GM12878 (cell line): ENCODE results near the gene GALNT9. TPM values are rescaled to one million over a fixed set of nuclear protein-coding genes. Genes with fewer than 3 reads are reported as not detected.

ENCODE experiments used
- ATAC-seq: fragments of 200-7000 bp; cut with Tn5 transposase; 3 replicates; pipeline ENCODE4 v1.9.1; 2020; ENCODE audit warnings: mild to moderate bottlenecking, moderate library complexity
- BruUV-seq: library from RNA; stranded (reverse); fragments of 400-500 nt; replicated peaks from 2 replicates; lab custom pipeline; 2021; lab: Mats Ljungman, UMichigan
- CTCF ChIA-PET: fragments of 300-600 bp; sonication (Branson Sonifier 250); formaldehyde crosslinking; extraction: SDS; loops from one replicate; lab custom pipeline; 2021; ENCODE audit warnings: inconsistent platforms; lab: Yijun Ruan, JAX
- POLR2A ChIA-PET: fragments of 350-600 bp; formaldehyde crosslinking; extraction: SDS; loops from one replicate; lab custom pipeline; 2021; ENCODE audit warnings: inconsistent platforms; lab: Charles Lee
- RAD21 ChIA-PET: fragments of 300-600 bp; sonication (Branson Sonifier 250); formaldehyde crosslinking; loops from one replicate; lab custom pipeline; 2023; ENCODE audit warnings: antibody characterized with exemption; ENCODE audit not compliant: unreplicated experiment; lab: Charles Lee
- SMC1A ChIA-PET: fragments of 300-600 bp; sonication (Branson Sonifier 250); formaldehyde crosslinking; loops from one replicate; lab custom pipeline; 2023; ENCODE audit not compliant: unreplicated experiment, uncharacterized antibody; lab: Charles Lee
- DNase-seq: peaks from one replicate; pipeline ENCODE4 v3.0.0-alpha.2; 2011; ENCODE audit warnings: low read depth, low spot score
- FAIRE-seq: peaks from 3 replicates; lab custom pipeline; 2011; peaks lifted over from hg19 to GRCh38; lab: Jason Lieb, UNC
- H2AFZ ChIP-seq: 2 replicates; pipeline ENCODE4 v1.6.0; 2011; ENCODE audit warnings: low read depth, low read length, control low read depth; ENCODE audit not compliant: control insufficient read depth
- H3K27ac ChIP-seq: 2 replicates; pipeline ENCODE4 v1.5.1; 2011; ENCODE audit warnings: control low read depth; ENCODE audit not compliant: control insufficient read depth, insufficient read depth
- H3K27me3 ChIP-seq, 2 experiments: replicated peaks in 1 of 2; 2 replicates each; pipeline versions ENCODE4 v1.6.0 to v1.6.1; 2011; ENCODE audit warnings: low read length in 1 of 2; ENCODE audit not compliant: control insufficient read depth in 2 of 2, insufficient read depth in 2 of 2
- H3K36me3 ChIP-seq, 2 experiments: 2 replicates each; pipeline ENCODE4 v1.5.1; 2011; ENCODE audit warnings: low read length in 1 of 2; ENCODE audit not compliant: control insufficient read depth in 2 of 2, insufficient read depth in 2 of 2
- H3K4me1 ChIP-seq: 2 replicates; pipeline ENCODE4 v1.6.1; 2011; ENCODE audit warnings: mild to moderate bottlenecking, low read length, moderate library complexity, mixed read lengths; ENCODE audit not compliant: control insufficient read depth, insufficient read depth
- H3K4me2 ChIP-seq: 2 replicates; pipeline ENCODE4 v1.6.0; 2011; ENCODE audit warnings: control low read depth; ENCODE audit not compliant: control insufficient read depth, insufficient read depth
- H3K4me3 ChIP-seq: fragments of 200-600 bp; sonication (generic); 2 replicates; pipeline ENCODE4 v1.5.1; 2016
- H3K79me2 ChIP-seq: 2 replicates; pipeline ENCODE4 v1.6.0; 2011; ENCODE audit warnings: low read length; ENCODE audit not compliant: control insufficient read depth, insufficient read depth
- H3K9ac ChIP-seq: 2 replicates; pipeline ENCODE4 v1.8.0; 2011; ENCODE audit warnings: low read length, control low read depth, mixed read lengths; ENCODE audit not compliant: control insufficient read depth, insufficient read depth
- H3K9me3 ChIP-seq: replicated peaks from 3 replicates; pipeline ENCODE4 v1.5.1; 2011; ENCODE audit warnings: mild to moderate bottlenecking, low read length; ENCODE audit not compliant: control insufficient read depth, insufficient read depth
- H4K20me1 ChIP-seq: 2 replicates; pipeline ENCODE4 v1.6.0; 2011; ENCODE audit not compliant: control insufficient read depth, insufficient read depth
- ASH2L ChIP-seq: fragments of 300-600, 200-600 bp; sonication (generic); IDR thresholded peaks from 2 replicates; pipeline ENCODE4 v1.6.1; 2017; ENCODE audit warnings: low read depth, mild to moderate bottlenecking, borderline replicate concordance
- E2F8 ChIP-seq: fragments of 450-650 bp; IDR thresholded peaks from 2 replicates; pipeline ENCODE4 v1.6.1; 2018; ENCODE audit warnings: mild to moderate bottlenecking, low read depth, moderate library complexity; ENCODE audit not compliant: partially characterized antibody
- EP300 ChIP-seq, 2 experiments: fragments of 150-350 bp in 1 of 2; IDR thresholded peaks; 2 replicates each; pipeline ENCODE4 v1.6.1; 2011 to 2012; ENCODE audit warnings: low read depth in 2 of 2, low read length in 2 of 2, borderline replicate concordance in 1 of 2, improper control_type of control experiment in 1 of 2, inconsistent platforms in 1 of 2; ENCODE audit not compliant: control insufficient read depth in 1 of 2
- HCFC1 ChIP-seq: fragments of 150-350 bp; IDR thresholded peaks from 2 replicates; pipeline ENCODE4 v1.6.1; 2014; ENCODE audit warnings: low read length
- JUNB ChIP-seq: IDR thresholded peaks from 2 replicates; pipeline ENCODE4 v1.6.1; 2016; ENCODE audit warnings: antibody characterized with exemption, mild to moderate bottlenecking
- JUND ChIP-seq: IDR thresholded peaks from 2 replicates; pipeline ENCODE4 v1.6.1; 2012; ENCODE audit warnings: low read depth, mild to moderate bottlenecking, low read length, improper control_type of control experiment, moderate library complexity
- NFXL1 ChIP-seq: fragments of 450-650 bp; IDR thresholded peaks from 2 replicates; pipeline ENCODE4 v1.6.1; 2017; ENCODE audit warnings: antibody characterized with exemption, mild to moderate bottlenecking, borderline replicate concordance
- NFYA ChIP-seq: IDR thresholded peaks from 2 replicates; pipeline ENCODE4 v1.6.1; 2011; ENCODE audit warnings: low read depth, mild to moderate bottlenecking, low read length, improper control_type of control experiment, borderline replicate concordance
- NFYB ChIP-seq: IDR thresholded peaks from 2 replicates; pipeline ENCODE4 v1.6.1; 2011; ENCODE audit warnings: low read depth, mild to moderate bottlenecking, low read length, improper control_type of control experiment, moderate library complexity; ENCODE audit not compliant: insufficient read depth
- PRDM15 ChIP-seq: fragments of 450-650 bp; formaldehyde crosslinking; IDR thresholded peaks from 2 replicates; pipeline ENCODE4 v1.4.0; 2020; ENCODE audit warnings: mild to moderate bottlenecking, moderate library complexity
- SKIL ChIP-seq: fragments of 450-650 bp; IDR thresholded peaks from 2 replicates; pipeline ENCODE4 v1.6.1; 2017; ENCODE audit warnings: mild to moderate bottlenecking, low read depth, inconsistent platforms; ENCODE audit not compliant: poor library complexity, severe bottlenecking
- SMC3 ChIP-seq: IDR thresholded peaks from 2 replicates; pipeline ENCODE4 v1.6.1; 2011; ENCODE audit warnings: low read length, improper control_type of control experiment, borderline replicate concordance
- SUZ12 ChIP-seq: fragments of 200-600 bp; sonication (generic); IDR thresholded peaks from one replicate; pipeline ENCODE4 v1.6.1; 2018; ENCODE audit warnings: antibody characterized with exemption, mild to moderate bottlenecking; ENCODE audit not compliant: unreplicated experiment
- TBL1XR1 ChIP-seq: IDR thresholded peaks from 2 replicates; pipeline ENCODE4 v1.6.1; 2012; ENCODE audit warnings: low read depth, low read length, improper control_type of control experiment
- USF2 ChIP-seq: IDR thresholded peaks from 2 replicates; pipeline ENCODE4 v1.6.1; 2011; ENCODE audit warnings: low read depth, low read length, improper control_type of control experiment, borderline replicate concordance
- WGBS: methylation state at CpG from one replicate; pipeline ENCODE4 v1.1.6; 2016; ENCODE audit warnings: low lambda C conversion rate; ENCODE audit not compliant: insufficient replicate concordance, insufficient coverage; ENCODE audit errors: missing lambda C conversion rate; 5-methylcytosine and 5-hydroxymethylcytosine counted together
- in situ Hi-C: fragments of 300-500 bp; cut with MboI; formaldehyde crosslinking; loops from 9 replicates; pipeline ENCODE4 v1.14.3; 2018; ENCODE audit warnings: mixed read lengths
- intact Hi-C: fragments of 100-400 bp; cut with micrococcal nuclease; formaldehyde crosslinking; loops from one replicate; pipeline ENCODE4 v1.14.2; 2022; ENCODE audit not compliant: unreplicated experiment
- polyA plus RNA-seq, 11 experiments: library from polyadenylated mRNA; depleted of rRNA in 4 of 11; unstranded in 6 of 11; stranded (reverse) in 5 of 11; fragments of >200 nt; fragmentation: Nextera tagmentation in 4 of 11; fragmentation: Illumina TruSeq in 1 of 11; extraction: Ambion mirVana in 4 of 11; extraction: Trizol in 1 of 11; gene quantifications; 1 replicate in 1 of 11; 2 replicates in 10 of 11; pipeline versions ENCODE4 v1.2.1 to v1.2.3, GENCODE V29; 2011 to 2016; ENCODE audit warnings: inconsistent platforms in 2 of 11, missing spikeins in 2 of 11, low read depth in 1 of 11
- total RNA-seq, 4 experiments: library from RNA; depleted of rRNA in 3 of 4; stranded (reverse); fragments of >200 nt in 3 of 4; fragmentation: Illumina TruSeq in 1 of 4; extraction: Trizol in 1 of 4; gene quantifications; 2 replicates each; pipeline versions ENCODE4 v1.2.1 to v1.2.3, GENCODE V29; 2013 to 2021

Gene GALNT9
- total and polyA plus RNA-seq, 10 of the 15 experiments (the other 5 are each of a cell fraction or from before 2014, with no cell fraction given), result 0.04 TPM; not detected in 9

GRCh38 chr12:132222808-132223173 is 106.6 kb downstream of the GALNT9 start:
- no TSS peak for BruUV-seq
- Histone ChIP-seq H2AFZ (no peak overlapping the region), H3K9ac (no peak overlapping the region), H3K79me2 (no peaks in the 10 kb centered on the region), H3K27me3 (no peaks in the 10 kb centered on the region), H4K20me1 (no peaks in the 10 kb centered on the region), H3K4me1 (no peaks in the 10 kb centered on the region), H3K36me3 (no peaks in the 10 kb centered on the region), H3K27ac (no peak overlapping the region), H3K4me3 (no peak overlapping the region), H3K4me2 (no peak overlapping the region), H3K9me3 (no peaks in the 10 kb centered on the region; the same call in 1 of the 3 replicates)
- POLR2A ChIA-PET, result no interaction called here
- DNase-seq, result no peak
- WGBS, result 11% methylated on average over 3 of the region's 6 CpGs
- in situ Hi-C loops (no loop called here), intact Hi-C loops (no loop called here)
- CTCF ChIA-PET, result no interaction called here
- ATAC-seq, result no peak
- SMC1A ChIA-PET, result no interaction called here
- RAD21 ChIA-PET, result no interaction called here
- no peak for FAIRE-seq
- no peak for TF ChIP-seq HCFC1
- no peak for TF ChIP-seq TBL1XR1
- no peak for TF ChIP-seq USF2
- TF ChIP-seq SMC3, result no peak
- no peak for TF ChIP-seq SUZ12
- TF ChIP-seq E2F8, result no peak
- no peak for TF ChIP-seq JUNB
- no peak for TF ChIP-seq NFXL1
- TF ChIP-seq NFYA, result no peak
- no peak for TF ChIP-seq NFYB
- no peak for TF ChIP-seq PRDM15 (CRISPR knock-in tag)
- no peak for TF ChIP-seq EP300 (IDR thresholded peaks at IDR 0.05; ENCODE audit: borderline replicate concordance in 1 of 2, control insufficient read depth in 1 of 2, low read depth in 2 of 2, low read length in 2 of 2)
- no peak for TF ChIP-seq ASH2L
- no peak for TF ChIP-seq JUND
- TF ChIP-seq SKIL, result no peak
